Glutamatergic neuron (in vitro differentiated cells): ENCODE measurements around the gene LMX1B. TPM values are rescaled to one million over a fixed set of nuclear protein-coding genes. Genes with fewer than 3 reads are reported as not detected.

Experiments used
- DNase-seq: peaks from one replicate; pipeline ENCODE4 v3.0.0; 2022
- H3K27ac Mint-ChIP-seq: one replicate; pipeline ENCODE4 v1.8.0; 2020; ENCODE audit warnings: mild to moderate bottlenecking, mixed read lengths, inconsistent platforms; ENCODE audit not compliant: unreplicated experiment
- H3K27me3 Mint-ChIP-seq: one replicate; pipeline ENCODE4 v1.8.0; 2020; ENCODE audit warnings: mild to moderate bottlenecking, moderate library complexity, mixed read lengths, inconsistent platforms; ENCODE audit not compliant: unreplicated experiment
- H3K36me3 Mint-ChIP-seq: one replicate; pipeline ENCODE4 v1.8.0; 2020; ENCODE audit warnings: mild to moderate bottlenecking, mixed read lengths, inconsistent platforms; ENCODE audit not compliant: unreplicated experiment
- H3K4me1 Mint-ChIP-seq: one replicate; pipeline ENCODE4 v1.8.0; 2020; ENCODE audit warnings: mild to moderate bottlenecking, low read depth, mixed read lengths, inconsistent platforms; ENCODE audit not compliant: unreplicated experiment
- H3K4me3 Mint-ChIP-seq: one replicate; pipeline ENCODE4 v1.8.0; 2020; ENCODE audit warnings: mild to moderate bottlenecking, mixed read lengths, inconsistent platforms; ENCODE audit not compliant: unreplicated experiment
- H3K9me3 Mint-ChIP-seq: one replicate; pipeline ENCODE4 v1.8.0; 2020; ENCODE audit warnings: mild to moderate bottlenecking, moderate library complexity, mixed read lengths, inconsistent platforms; ENCODE audit not compliant: unreplicated experiment
- CTCF ChIP-seq: fragments of 200-600 bp; sonication (generic); IDR thresholded peaks from one replicate; pipeline ENCODE4 v1.5.0; 2021; ENCODE audit not compliant: partially characterized antibody, unreplicated experiment
- total RNA-seq: library from RNA; stranded (reverse); fragmentation: NEBNext Ultra II Directional; extraction: Animal tissue kit (Norgen Biotek cat#: 25700); gene quantifications from one replicate; pipeline ENCODE4 v1.2.1, GENCODE V29; 2021; ENCODE audit not compliant: unreplicated experiment

LMX1B gene
- total RNA-seq, 1 donor from 2014 or later: 0.27 TPM

GRCh38 chr9:126694206-126695081 is 80.7 kb downstream of the LMX1B start:
- Mint-ChIP-seq H3K27ac (no peak overlapping the region), H3K4me1 (no peaks in the 10 kb centered on the region), H3K36me3 (peaks cover 3% of the 10 kb centered on the region), H3K4me3 (no peak overlapping the region), H3K27me3 (peaks cover 16% of the 10 kb centered on the region), H3K9me3 (peaks cover 2% of the 10 kb centered on the region)
- DNase-seq: no peak
- no peak for TF ChIP-seq CTCF

- no peak overlapping the region for H3K27ac Mint-ChIP-seq
- H3K4me1 Mint-ChIP-seq: no peaks in the 10 kb centered on the region
- peaks cover 2% of the 10 kb centered on the region for H3K9me3 Mint-ChIP-seq
- peaks cover 3% of the 10 kb centered on the region for H3K36me3 Mint-ChIP-seq
- TF ChIP-seq CTCF: no peak
- DNase-seq: no peak
- peaks cover 12% of the 10 kb centered on the region for H3K27me3 Mint-ChIP-seq
- H3K4me3 Mint-ChIP-seq: no peak overlapping the region
These were observed 81.5 kb downstream of the LMX1B start for GRCh38 chr9:126695186-126695585.

- no peak overlapping the region for H3K27ac Mint-ChIP-seq
- H3K4me3 Mint-ChIP-seq: no peak overlapping the region
- peaks cover 3% of the 10 kb centered on the region for H3K36me3 Mint-ChIP-seq
- no peak for TF ChIP-seq CTCF
- DNase-seq: no peak
- H3K27me3 Mint-ChIP-seq: peaks cover 12% of the 10 kb centered on the region
- H3K4me1 Mint-ChIP-seq: no peaks in the 10 kb centered on the region
- peaks cover 2% of the 10 kb centered on the region for H3K9me3 Mint-ChIP-seq
These were observed 82.1 kb downstream of the LMX1B start for GRCh38 chr9:126695701-126696400.

- Mint-ChIP-seq H3K27me3 (peaks cover 15% of the 10 kb centered on the region), H3K27ac (no peak overlapping the region), H3K4me1 (no peaks in the 10 kb centered on the region), H3K4me3 (no peak overlapping the region), H3K36me3 (peaks cover 3% of the 10 kb centered on the region), H3K9me3 (peaks cover 3% of the 10 kb centered on the region)
- TF ChIP-seq CTCF: no peak
- DNase-seq: no peak
These were observed 82.8 kb downstream of the LMX1B start for GRCh38 chr9:126696401-126697145.
